Stimulated activated CD4-positive, alpha-beta T cell treated with anti-CD3 and anti-CD28 coated beads, Interleukin-2, amount 100 ng/mL, for 48 hours (primary cell): ENCODE results near the gene ELF2.
"Not testable (repeated sequence)": the region's sequence is repeated elsewhere in the genome, so short reads cannot be mapped to it uniquely, and the experiment has no call there.

Experiments
- DNase-seq, 2 donors: peaks; one replicate each; pipeline ENCODE4 v3.0.0-alpha.2; 2020

Gene ELF2

GRCh38 chr4:139184129-139184528, 7.1 kb upstream of the ELF2 start:
- DNase-seq, result no peak

GRCh38 chr4:139177869-139178619, 1.0 kb upstream of the ELF2 start:
- DNase-seq, result peak; percentile 78 to 85

DNA sequence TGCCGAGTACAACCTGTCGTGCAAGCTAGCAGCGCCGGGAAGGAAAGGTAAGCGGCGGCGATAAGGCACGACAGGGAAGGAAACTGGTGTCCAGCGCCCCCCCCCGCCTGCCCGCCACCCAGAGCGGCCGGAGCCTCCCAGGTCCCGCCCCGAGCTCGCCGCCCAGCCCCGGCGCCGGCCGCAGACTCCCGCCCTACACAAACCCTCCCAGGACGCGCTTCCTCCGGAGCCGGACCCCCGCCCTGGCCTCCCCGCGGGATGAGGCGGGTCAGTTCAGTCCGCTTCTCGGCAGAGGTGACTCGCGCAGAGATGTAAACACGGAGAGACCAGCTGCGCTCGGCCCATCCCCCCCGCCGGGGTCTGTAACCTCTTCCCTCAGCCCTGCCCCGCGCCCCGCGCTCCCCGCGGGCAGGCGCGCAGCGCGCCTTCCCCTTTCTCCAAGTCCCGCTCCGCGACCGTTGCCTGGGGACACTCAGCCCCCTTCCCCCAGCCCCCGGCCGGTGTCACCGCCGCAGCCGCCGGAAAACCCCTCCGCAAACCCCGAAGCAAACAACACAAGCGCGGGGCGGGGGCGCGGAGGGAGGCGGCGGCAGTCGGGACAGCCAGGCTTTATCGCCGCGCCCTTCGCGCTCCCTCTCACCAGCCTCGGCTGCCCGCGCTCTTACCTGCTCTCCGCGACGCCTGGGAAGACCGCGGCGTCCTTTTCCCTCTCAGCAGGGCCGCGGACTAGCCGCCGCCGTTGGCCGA, 543 bp downstream of the ELF2 start:
- DNase-seq, result peak; percentile 44 to 46

- DNase-seq, result peak in 1 of 2 donors; percentile 10
These were observed 1.2 kb downstream of the ELF2 start for GRCh38 chr4:139175646-139176301.

- no peak for DNase-seq
These were observed 4.9 kb downstream of the ELF2 start for GRCh38 chr4:139171876-139172691.

- no peak for DNase-seq
These were observed 6.1 kb downstream of the ELF2 start for GRCh38 chr4:139170932-139171331.

GRCh38 chr4:139167774-139168444, 9.1 kb downstream of the ELF2 start:
- DNase-seq, result no peak

GRCh38 chr4:139164731-139165130, 12.3 kb downstream of the ELF2 start:
- DNase-seq, result no peak

DNA sequence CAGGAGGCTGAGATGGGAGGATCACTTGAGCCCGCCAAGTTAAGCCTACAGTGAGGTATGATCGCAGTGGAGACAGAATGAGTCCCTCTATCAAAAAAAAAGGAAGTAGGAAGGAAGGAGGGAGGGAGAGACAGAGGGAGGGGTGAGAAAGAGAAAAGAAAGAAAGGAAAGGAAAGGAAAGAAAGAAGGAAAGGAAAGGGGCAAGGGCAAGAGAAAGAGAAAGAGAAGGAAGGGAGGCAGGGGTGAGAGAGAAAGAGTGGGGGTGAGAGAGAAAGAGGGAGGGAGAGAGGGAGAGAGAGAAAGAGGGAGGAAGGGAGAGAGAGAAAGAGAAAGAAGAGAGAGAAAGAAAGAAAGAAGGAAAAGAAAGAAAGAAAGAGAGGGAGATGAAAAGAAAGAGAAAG, 13.2 kb downstream of the ELF2 start:
- DNase-seq, result no peak

- DNase-seq, result not testable (repeated sequence)
These were observed 19.0 kb downstream of the ELF2 start for GRCh38 chr4:139157977-139158376.

DNA sequence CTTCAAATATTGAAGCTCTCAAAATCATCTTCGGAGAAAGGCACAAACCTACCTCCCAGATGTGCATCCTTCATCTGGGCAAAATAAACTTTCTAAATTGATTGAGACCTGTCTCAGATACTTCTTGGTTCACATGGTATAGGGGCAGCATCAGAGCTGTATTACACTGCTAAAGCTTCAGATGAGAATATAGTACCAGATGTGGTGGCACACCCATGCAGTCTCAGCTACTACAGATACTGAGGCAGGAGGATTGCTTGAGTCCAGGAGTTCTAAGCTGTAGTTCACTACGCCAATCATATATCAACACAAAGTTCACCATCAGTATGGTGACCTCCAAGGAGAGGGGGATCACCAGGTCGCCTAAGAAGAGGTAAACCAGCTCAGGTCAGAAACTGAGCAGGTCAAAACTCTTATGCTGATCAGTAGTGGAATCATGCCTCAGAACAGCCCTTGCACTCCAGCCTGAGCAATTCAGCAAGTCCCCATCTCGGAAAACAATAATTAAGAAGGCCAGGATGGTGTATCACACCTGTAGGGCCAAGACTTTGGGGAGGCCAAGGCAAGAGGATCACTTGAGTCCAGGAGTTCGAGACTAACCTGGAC, 22.0 kb downstream of the ELF2 start:
- no peak for DNase-seq

GRCh38 chr4:139154538-139154937, 22.5 kb downstream of the ELF2 start:
- DNase-seq, result no peak

DNA sequence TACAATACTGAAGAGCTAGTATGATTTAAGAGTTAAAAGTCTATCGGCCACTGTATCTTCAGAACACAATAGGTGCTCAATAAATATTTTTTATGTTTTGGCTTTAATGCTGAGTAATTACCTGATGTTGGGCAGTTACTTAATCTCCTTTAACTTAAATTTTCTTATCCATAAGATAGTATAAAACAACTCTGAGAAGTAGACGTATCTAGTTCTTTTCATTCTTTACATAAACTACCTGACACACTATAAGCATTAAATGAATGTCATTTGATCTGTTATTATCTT, 22.9 kb downstream of the ELF2 start:
- DNase-seq, result no peak

- no peak for DNase-seq
These were observed 23.4 kb downstream of the ELF2 start for GRCh38 chr4:139153411-139154133.

DNA sequence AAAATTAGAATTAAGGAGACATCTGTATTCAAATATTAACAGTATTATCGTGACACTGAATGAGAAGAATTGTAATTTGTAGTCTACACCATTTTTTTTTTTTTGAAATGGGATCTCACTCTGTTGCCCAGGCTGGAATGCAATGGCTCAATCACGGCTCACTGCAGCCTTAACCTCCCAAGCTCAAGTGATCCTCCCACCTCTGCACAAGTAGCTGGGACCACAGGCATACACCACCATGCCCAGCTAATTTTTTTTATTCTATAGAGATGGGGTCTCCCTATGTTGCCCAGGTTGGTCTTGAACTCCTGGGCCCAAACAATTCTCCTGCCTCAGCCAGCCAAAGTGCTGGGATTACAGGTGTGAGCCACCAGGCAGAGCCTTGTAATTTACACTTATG, 24.8 kb downstream of the ELF2 start:
- DNase-seq, result no peak

DNA sequence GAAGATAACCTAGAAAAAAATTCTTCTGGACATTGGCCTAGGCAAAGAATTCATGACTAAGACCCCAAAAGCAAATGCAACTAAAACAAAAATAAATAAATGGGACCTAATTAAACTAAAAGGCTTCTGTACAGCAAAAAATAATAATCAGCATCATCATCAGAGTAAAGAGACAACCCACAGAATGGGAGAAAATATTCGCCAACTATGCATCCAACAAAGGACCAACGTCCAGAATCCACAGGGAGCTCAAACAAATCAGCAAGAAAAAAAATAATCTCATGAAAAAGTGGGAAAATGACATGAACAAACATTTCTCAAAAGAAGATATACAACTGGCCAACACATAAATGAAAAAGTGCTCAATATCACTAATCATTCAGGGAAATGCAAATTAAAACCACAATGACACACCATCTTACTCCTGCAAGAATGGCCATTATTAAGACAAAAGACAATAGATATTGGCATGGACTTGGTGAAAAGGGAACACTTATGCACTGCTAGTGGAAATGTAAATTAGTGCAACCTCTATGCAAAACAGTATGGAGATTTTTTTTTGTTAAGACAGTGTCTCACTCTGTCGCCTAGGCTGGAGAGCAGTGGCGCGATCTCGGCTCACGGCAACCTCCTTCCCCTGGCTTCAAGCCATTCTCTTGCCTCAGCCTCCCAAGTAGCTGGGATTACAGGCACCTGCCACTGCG, 29.9 kb downstream of the ELF2 start:
- no peak for DNase-seq

GRCh38 chr4:139145552-139145932, 31.5 kb downstream of the ELF2 start:
- no peak for DNase-seq

GRCh38 chr4:139144911-139145551, 32.0 kb downstream of the ELF2 start:
- no peak for DNase-seq

DNA sequence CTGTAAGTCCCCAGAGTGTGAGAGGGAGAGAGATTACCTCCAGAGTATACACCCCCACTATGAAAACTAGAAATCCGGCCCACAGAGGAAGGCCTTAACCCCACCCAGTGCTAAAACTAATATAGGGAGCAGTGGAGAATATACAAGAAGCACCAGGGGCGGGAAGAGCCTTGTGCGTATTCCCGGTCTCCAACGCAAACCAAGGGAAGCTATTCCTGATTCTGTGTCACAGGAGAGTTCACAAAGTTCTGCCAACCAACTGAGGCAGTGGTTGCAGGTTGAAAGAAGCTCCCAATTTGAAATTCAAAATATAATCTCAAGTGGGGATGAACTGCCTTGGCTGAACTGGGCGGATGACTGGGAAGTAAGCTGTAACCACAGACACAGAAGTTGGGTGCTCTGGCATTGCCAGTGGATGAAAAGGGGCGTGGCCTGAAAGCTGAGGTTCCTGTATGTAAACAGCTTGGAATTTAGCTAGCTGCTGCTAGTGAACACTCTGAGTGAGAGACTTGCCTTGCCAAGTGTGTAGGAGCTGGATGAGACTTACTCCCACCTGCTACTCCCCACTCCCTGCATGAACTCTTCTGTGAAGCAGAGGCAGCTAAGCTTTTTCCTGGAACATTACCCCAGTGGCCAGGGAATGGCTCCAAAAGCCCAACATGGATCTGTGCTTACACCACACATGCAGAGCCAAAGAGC, 32.7 kb downstream of the ELF2 start:
- no peak for DNase-seq

- DNase-seq, result no peak
These were observed 34.0 kb downstream of the ELF2 start for GRCh38 chr4:139142980-139143379.
